ENCODE measurements around the gene UQCRC1.

UQCRC1 gene

DNA sequence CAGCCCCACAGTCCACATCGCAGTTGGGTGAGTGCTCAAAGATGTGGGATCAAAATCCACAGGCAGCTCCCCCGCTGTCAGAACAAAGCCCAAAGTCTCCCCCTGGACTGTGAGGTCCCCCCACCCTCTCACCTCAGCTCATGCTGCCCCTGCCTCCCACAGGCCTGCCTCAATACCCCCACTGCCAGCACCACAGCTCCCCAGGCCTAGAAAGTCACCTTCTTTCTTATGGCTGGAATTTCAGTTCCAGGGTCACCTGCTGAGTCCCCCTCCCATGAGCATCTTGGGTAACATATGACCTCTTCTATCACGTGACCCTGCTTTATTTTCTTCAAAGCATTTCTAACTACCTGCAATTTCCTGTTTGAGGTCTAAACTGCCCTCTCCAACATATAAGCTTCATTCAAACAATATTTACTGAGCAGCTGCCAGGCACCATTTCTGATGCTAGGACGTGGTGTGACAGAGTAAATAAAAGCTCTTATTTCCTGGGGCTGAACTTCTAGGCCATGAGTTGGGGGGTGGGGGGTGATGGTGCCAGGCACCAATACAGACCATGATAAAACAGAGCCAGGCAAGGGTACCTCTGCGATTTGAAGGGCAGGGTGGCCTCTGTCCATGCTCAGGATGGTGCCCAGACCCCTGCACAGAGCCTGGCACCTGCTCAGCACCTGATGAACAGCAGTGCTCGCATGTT, 14.6 kb upstream of the UQCRC1 start:
- no peak for TF ChIP-seq CTCF (IDR thresholded peaks at IDR 0.05; ENCODE audit: low read length)
- no peak for TF ChIP-seq EZH2phosphoT487 (IDR thresholded peaks at IDR 0.05; ENCODE audit: low read length)
- TF ChIP-seq EZH2 (optimal IDR thresholded peaks at IDR 0.05; ENCODE audit: low read depth, low read length): no peak
- Histone ChIP-seq H3K27ac (ENCODE audit: low read length) (no peak overlapping the region), H3K4me2 (ENCODE audit: low read depth, low read length) (no peak overlapping the region)

DNA sequence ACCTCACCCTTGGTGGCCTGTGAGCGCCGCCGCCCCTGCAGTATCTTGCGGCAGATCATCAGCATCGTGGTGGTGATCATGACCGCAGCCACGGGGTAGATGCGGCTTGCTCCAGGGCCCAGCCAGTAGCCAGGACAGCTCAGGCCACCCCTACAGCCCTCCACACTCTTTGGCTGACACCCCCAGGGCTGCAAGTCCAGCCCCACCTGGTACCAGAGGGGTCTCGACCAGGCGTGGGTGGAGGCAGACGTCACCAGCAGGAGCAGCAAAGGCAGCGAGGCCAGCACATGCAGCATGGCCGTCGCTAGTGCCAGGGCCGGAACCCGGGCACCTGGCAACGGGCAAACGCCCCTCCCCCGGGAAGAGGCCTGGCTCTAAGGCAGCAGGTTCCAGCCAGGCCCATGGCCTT, 12.0 kb upstream of the UQCRC1 start, which contains the start of gene TMEM89:
Gene TMEM89 (minus strand): TSS at position 309 of the 409 bp plus-strand sequence. CDS start 13 bp downstream, at position 296.
- Histone ChIP-seq H3K9me2 (replicated peaks; ENCODE audit: insufficient read depth, low read length) (no peaks in the 10 kb centered on the region), H3K4me2 (ENCODE audit: low read depth, low read length) (no peak within 1 kb of the TSS), H3K9me3 (replicated peaks; ENCODE audit: insufficient read depth, low read length) (no peaks in the 10 kb centered on the region), H3K9ac (ENCODE audit: low read length) (no peak within 1 kb of the TSS), H3K4me3 (ENCODE audit: low read length) (no peak within 1 kb of the TSS), H3K4me1 (ENCODE audit: low read length) (no peaks in the 10 kb centered on the region), H2AFZ (ENCODE audit: low read length) (no peak within 1 kb of the TSS), H3K36me3 (replicated peaks; ENCODE audit: insufficient read depth, low read length) (no peaks in the 10 kb centered on the region), H3F3A (ENCODE audit: insufficient read depth, low read length) (no peaks in the 10 kb centered on the region), H3K79me2 (ENCODE audit: low read length) (no peaks in the 10 kb centered on the region), H4K20me1 (ENCODE audit: insufficient read depth, low read length) (no peaks in the 10 kb centered on the region), H3K27ac (ENCODE audit: low read length) (no peak within 1 kb of the TSS), H3K27me3 (replicated peaks; ENCODE audit: insufficient read depth, low read length) (no peaks in the 10 kb centered on the region; the same call in 1 of the 2 replicates)
- no peak for DNase-seq
- TF ChIP-seq EZH2 (optimal IDR thresholded peaks at IDR 0.05; ENCODE audit: low read depth, low read length) (no peak), CTCF (IDR thresholded peaks at IDR 0.05; ENCODE audit: low read length) (no peak), EZH2phosphoT487 (IDR thresholded peaks at IDR 0.05; ENCODE audit: low read length) (no peak)

More for the DNA sequence above, 14.6 kb upstream of the UQCRC1 start:
- no peak overlapping the region for H3K9ac ChIP-seq (ENCODE audit: low read length)
- no peaks in the 10 kb centered on the region for H3F3A ChIP-seq (ENCODE audit: insufficient read depth, low read length)
- no peak overlapping the region for H2AFZ ChIP-seq (ENCODE audit: low read length)
- no peaks in the 10 kb centered on the region for H3K27me3 ChIP-seq (replicated peaks; ENCODE audit: insufficient read depth, low read length)
- no peaks in the 10 kb centered on the region for H3K79me2 ChIP-seq (ENCODE audit: low read length)
- no peaks in the 10 kb centered on the region for H3K36me3 ChIP-seq (replicated peaks; ENCODE audit: insufficient read depth, low read length)
- H4K20me1 ChIP-seq (ENCODE audit: insufficient read depth, low read length): no peaks in the 10 kb centered on the region
- peak; percentile 37 for DNase-seq
- no peaks in the 10 kb centered on the region for H3K9me2 ChIP-seq (replicated peaks; ENCODE audit: insufficient read depth, low read length)
- no peaks in the 10 kb centered on the region for H3K4me1 ChIP-seq (ENCODE audit: low read length)
- H3K4me3 ChIP-seq (ENCODE audit: low read length): no peak overlapping the region
- H3K9me3 ChIP-seq (replicated peaks; ENCODE audit: insufficient read depth, low read length): no peaks in the 10 kb centered on the region

DNA sequence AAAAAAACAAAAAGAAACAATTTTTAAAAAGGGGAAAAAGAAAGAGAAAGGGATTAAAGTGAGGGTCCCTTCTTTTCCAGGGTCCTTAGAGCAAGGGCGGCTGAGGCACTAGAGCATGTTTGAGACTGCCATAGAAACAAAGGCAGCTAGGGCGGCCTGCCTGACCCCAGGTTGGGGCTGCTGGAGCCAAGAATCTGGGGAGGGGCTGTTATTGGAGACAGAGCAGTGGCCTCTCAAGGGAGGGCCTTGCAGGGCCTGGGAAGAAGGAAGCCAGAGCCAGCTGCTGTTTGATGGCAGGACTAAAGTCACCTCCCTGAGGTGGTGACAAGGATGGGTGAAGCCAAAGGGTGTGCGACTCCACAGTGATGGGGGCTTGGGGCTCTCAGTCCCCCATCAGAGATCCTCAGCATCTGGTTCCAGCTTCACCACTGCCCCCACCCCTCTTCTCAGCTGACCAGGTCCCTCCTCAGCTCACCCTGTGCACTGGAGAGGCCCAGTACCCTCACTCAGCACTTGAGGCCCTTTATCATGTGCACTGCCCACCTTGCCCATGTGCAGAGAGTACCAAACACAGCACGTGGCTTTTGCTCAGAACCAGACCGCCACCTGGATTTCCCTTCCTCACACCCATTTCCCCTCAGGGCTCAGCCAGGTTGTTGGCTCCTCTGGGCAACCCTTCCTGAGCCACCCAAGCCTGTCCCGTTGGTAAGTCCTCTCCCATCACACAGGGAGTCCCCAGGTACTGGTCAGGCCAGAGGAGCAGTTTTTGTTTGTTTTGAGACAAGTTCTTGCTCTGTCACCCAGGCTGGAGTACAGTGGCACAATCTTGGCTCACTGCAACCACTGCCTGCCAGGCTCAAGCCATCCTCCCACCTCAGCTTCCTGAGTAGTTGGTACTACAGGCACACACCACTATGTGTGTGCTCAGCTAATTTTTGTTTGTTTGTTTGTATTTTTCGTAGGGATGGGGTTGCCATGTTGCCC, 10.4 kb upstream of the UQCRC1 start:
- TF ChIP-seq CTCF (IDR thresholded peaks at IDR 0.05; ENCODE audit: low read length) (no peak), EZH2 (optimal IDR thresholded peaks at IDR 0.05; ENCODE audit: low read depth, low read length) (no peak), EZH2phosphoT487 (IDR thresholded peaks at IDR 0.05; ENCODE audit: low read length) (no peak)
- Histone ChIP-seq H3K9ac (ENCODE audit: low read length) (no peak overlapping the region), H3K9me3 (replicated peaks; ENCODE audit: insufficient read depth, low read length) (no peaks in the 10 kb centered on the region), H3F3A (ENCODE audit: insufficient read depth, low read length) (no peaks in the 10 kb centered on the region), H2AFZ (ENCODE audit: low read length) (no peak overlapping the region), H3K27me3 (replicated peaks; ENCODE audit: insufficient read depth, low read length) (no peaks in the 10 kb centered on the region; the same call in 1 of the 2 replicates), H3K9me2 (replicated peaks; ENCODE audit: insufficient read depth, low read length) (no peaks in the 10 kb centered on the region), H4K20me1 (ENCODE audit: insufficient read depth, low read length) (no peaks in the 10 kb centered on the region), H3K79me2 (ENCODE audit: low read length) (no peaks in the 10 kb centered on the region), H3K4me2 (ENCODE audit: low read depth, low read length) (no peak overlapping the region), H3K27ac (ENCODE audit: low read length) (no peak overlapping the region), H3K36me3 (replicated peaks; ENCODE audit: insufficient read depth, low read length) (no peaks in the 10 kb centered on the region), H3K4me3 (ENCODE audit: low read length) (no peak overlapping the region), H3K4me1 (ENCODE audit: low read length) (no peaks in the 10 kb centered on the region)
- no peak for DNase-seq
